ENCODE data around the gene IL20RA.

DNA sequence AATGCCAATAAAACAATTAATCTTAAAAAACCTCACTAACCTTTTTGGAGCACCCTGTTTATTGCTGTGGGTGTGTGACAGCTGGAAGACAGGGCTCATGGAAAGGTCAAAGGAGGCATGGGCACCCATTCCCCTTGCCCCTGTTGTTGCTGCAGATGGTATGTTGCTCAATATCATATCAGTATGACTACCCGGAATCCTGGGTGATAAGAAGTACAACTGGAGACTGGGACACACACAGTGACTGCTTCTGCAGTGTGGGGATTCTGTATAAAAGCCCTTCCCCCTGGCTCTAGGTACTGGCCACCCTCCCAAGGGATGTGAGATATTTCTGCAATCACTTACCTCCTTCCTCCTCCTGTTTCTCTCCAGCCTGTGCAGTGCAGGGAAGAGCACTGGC is 47.3 kb upstream of the IL20RA start:
- no peak for TF ChIP-seq EZH2 (conservative IDR thresholded peaks at IDR 0.05; ENCODE audit: low read depth, low read length)
- TF ChIP-seq, protein P1, sequence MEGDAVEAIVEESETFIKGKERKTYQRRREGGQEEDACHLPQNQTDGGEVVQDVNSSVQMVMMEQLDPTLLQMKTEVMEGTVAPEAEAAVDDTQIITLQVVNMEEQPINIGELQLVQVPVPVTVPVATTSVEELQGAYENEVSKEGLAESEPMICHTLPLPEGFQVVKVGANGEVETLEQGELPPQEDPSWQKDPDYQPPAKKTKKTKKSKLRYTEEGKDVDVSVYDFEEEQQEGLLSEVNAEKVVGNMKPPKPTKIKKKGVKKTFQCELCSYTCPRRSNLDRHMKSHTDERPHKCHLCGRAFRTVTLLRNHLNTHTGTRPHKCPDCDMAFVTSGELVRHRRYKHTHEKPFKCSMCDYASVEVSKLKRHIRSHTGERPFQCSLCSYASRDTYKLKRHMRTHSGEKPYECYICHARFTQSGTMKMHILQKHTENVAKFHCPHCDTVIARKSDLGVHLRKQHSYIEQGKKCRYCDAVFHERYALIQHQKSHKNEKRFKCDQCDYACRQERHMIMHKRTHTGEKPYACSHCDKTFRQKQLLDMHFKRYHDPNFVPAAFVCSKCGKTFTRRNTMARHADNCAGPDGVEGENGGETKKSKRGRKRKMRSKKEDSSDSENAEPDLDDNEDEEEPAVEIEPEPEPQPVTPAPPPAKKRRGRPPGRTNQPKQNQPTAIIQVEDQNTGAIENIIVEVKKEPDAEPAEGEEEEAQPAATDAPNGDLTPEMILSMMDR (CRISPR knock-in tag; IDR thresholded peaks at IDR 0.05), result no peak
- no peak for TF ChIP-seq MAZ (IDR thresholded peaks at IDR 0.05; ENCODE audit: borderline replicate concordance, low read depth, low read length)
- no peak for TF ChIP-seq MAZ (CRISPR knock-in tag; IDR thresholded peaks at IDR 0.05; ENCODE audit: low read depth)
- no peak for TF ChIP-seq POLR2AphosphoS5 (IDR thresholded peaks at IDR 0.05; ENCODE audit: low read depth, low read length)
- TF ChIP-seq, protein P2, sequence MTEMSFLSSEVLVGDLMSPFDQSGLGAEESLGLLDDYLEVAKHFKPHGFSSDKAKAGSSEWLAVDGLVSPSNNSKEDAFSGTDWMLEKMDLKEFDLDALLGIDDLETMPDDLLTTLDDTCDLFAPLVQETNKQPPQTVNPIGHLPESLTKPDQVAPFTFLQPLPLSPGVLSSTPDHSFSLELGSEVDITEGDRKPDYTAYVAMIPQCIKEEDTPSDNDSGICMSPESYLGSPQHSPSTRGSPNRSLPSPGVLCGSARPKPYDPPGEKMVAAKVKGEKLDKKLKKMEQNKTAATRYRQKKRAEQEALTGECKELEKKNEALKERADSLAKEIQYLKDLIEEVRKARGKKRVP (CRISPR knock-in tag; IDR thresholded peaks at IDR 0.05), result no peak
- no peak for TF ChIP-seq POLR2AphosphoS2 (IDR thresholded peaks at IDR 0.05; ENCODE audit: low read depth, low read length)
- TF ChIP-seq, protein P3, sequence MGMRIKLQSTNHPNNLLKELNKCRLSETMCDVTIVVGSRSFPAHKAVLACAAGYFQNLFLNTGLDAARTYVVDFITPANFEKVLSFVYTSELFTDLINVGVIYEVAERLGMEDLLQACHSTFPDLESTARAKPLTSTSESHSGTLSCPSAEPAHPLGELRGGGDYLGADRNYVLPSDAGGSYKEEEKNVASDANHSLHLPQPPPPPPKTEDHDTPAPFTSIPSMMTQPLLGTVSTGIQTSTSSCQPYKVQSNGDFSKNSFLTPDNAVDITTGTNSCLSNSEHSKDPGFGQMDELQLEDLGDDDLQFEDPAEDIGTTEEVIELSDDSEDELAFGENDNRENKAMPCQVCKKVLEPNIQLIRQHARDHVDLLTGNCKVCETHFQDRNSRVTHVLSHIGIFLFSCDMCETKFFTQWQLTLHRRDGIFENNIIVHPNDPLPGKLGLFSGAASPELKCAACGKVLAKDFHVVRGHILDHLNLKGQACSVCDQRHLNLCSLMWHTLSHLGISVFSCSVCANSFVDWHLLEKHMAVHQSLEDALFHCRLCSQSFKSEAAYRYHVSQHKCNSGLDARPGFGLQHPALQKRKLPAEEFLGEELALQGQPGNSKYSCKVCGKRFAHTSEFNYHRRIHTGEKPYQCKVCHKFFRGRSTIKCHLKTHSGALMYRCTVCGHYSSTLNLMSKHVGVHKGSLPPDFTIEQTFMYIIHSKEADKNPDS (CRISPR knock-in tag; IDR thresholded peaks at IDR 0.05), result no peak
- TF ChIP-seq ASH2L (IDR thresholded peaks at IDR 0.05; ENCODE audit: insufficient read length, low read depth, low read length), result no peak
- no peak for TF ChIP-seq GABPA (IDR thresholded peaks at IDR 0.05; ENCODE audit: low read depth, low read length)
- TF ChIP-seq GABPA (CRISPR knock-in tag; IDR thresholded peaks at IDR 0.05; ENCODE audit: low read depth), result no peak
- TF ChIP-seq, protein P4, sequence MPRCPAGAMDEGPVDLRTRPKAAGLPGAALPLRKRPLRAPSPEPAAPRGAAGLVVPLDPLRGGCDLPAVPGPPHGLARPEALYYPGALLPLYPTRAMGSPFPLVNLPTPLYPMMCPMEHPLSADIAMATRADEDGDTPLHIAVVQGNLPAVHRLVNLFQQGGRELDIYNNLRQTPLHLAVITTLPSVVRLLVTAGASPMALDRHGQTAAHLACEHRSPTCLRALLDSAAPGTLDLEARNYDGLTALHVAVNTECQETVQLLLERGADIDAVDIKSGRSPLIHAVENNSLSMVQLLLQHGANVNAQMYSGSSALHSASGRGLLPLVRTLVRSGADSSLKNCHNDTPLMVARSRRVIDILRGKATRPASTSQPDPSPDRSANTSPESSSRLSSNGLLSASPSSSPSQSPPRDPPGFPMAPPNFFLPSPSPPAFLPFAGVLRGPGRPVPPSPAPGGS (CRISPR knock-in tag; IDR thresholded peaks at IDR 0.05), result no peak
- no peak for TF ChIP-seq POLR2A (IDR thresholded peaks at IDR 0.05; ENCODE audit: insufficient read depth in 1 of 2, low read depth in 2 of 2, low read length in 2 of 2)
- TF ChIP-seq ZSCAN22 (CRISPR knock-in tag; IDR thresholded peaks at IDR 0.05), result no peak
